Measurements from ENCODE around the gene TARS2. TPM values are rescaled to one million over a fixed set of nuclear protein-coding genes. Genes with fewer than 3 reads are reported as not detected.
A peak's percentile ranks its signal among the peaks of the same experiment; 100 is the strongest.

The TARS2 gene
- total RNA-seq, 2 donors from 2014 or later: 11.6 to 13.5 TPM

GRCh38 chr1:150528196-150528595 is 41.0 kb downstream of the TARS2 start:
- DNase-seq (ENCODE audit: low spot score): no peak
- TF ChIP-seq CTCF (IDR thresholded peaks at IDR 0.05): no peak
- Histone ChIP-seq H3K9me3 (no peaks in the 10 kb centered on the region), H3K4me3 (no peak overlapping the region), H3K4me1 (ENCODE audit: control insufficient read depth in 1 of 2, low read depth in 2 of 2) (peaks cover 7 to 15% of the 10 kb centered on the region in 2 donors), H3K36me3 (no peaks in the 10 kb centered on the region), H3K27ac (no peak overlapping the region), H3K27me3 (replicated peaks; ENCODE audit: insufficient read depth) (no peaks in the 10 kb centered on the region)
- no peak for ATAC-seq (ENCODE audit: insufficient number of reproducible peaks, low FRiP score, low read depth)

- Histone ChIP-seq H3K4me3 (no peak overlapping the region), H3K9me3 (no peaks in the 10 kb centered on the region), H3K4me1 (ENCODE audit: control insufficient read depth in 1 of 2, low read depth in 2 of 2) (peaks cover 7 to 24% of the 10 kb centered on the region in 2 donors), H3K27ac (no peak overlapping the region), H3K36me3 (no peaks in the 10 kb centered on the region), H3K27me3 (replicated peaks; ENCODE audit: insufficient read depth) (no peaks in the 10 kb centered on the region)
- no peak for ATAC-seq (ENCODE audit: insufficient number of reproducible peaks, low FRiP score, low read depth)
- no peak for DNase-seq (ENCODE audit: low spot score)
- TF ChIP-seq CTCF (IDR thresholded peaks at IDR 0.05): no peak
Measured at GRCh38 chr1:150529017-150529416, 41.8 kb downstream of the TARS2 start.

- H3K27ac ChIP-seq: no peak overlapping the region
- H3K4me1 ChIP-seq (ENCODE audit: control insufficient read depth in 1 of 2, low read depth in 2 of 2): peaks cover 12 to 40% of the 10 kb centered on the region in 2 donors
- H3K27me3 ChIP-seq (replicated peaks; ENCODE audit: insufficient read depth): no peaks in the 10 kb centered on the region
- no peak for TF ChIP-seq CTCF (IDR thresholded peaks at IDR 0.05)
- ATAC-seq (ENCODE audit: insufficient number of reproducible peaks, low FRiP score, low read depth): no peak
- no peaks in the 10 kb centered on the region for H3K36me3 ChIP-seq
- no peak for DNase-seq (ENCODE audit: low spot score)
- H3K4me3 ChIP-seq: no peak overlapping the region
- no peaks in the 10 kb centered on the region for H3K9me3 ChIP-seq
Measured at GRCh38 chr1:150530491-150531159, 43.4 kb downstream of the TARS2 start.

- Histone ChIP-seq H3K4me3 (peak overlapping the region; percentile 45), H3K36me3 (no peaks in the 10 kb centered on the region), H3K9me3 (no peaks in the 10 kb centered on the region), H3K4me1 (ENCODE audit: control insufficient read depth in 1 of 2, low read depth in 2 of 2) (peaks cover 22 to 62% of the 10 kb centered on the region in 2 donors), H3K27me3 (replicated peaks; ENCODE audit: insufficient read depth) (no peaks in the 10 kb centered on the region), H3K27ac (peak overlapping the region; percentile 71 to 88)
- TF ChIP-seq CTCF (IDR thresholded peaks at IDR 0.05): no peak
- no peak for DNase-seq (ENCODE audit: low spot score)
- no peak for ATAC-seq (ENCODE audit: insufficient number of reproducible peaks, low FRiP score, low read depth)
Measured at GRCh38 chr1:150532860-150533259, 45.6 kb downstream of the TARS2 start.

GRCh38 chr1:150534002-150534401 is 46.8 kb downstream of the TARS2 start:
- no peaks in the 10 kb centered on the region for H3K9me3 ChIP-seq
- no peak overlapping the region for H3K4me3 ChIP-seq
- peak overlapping the region; percentile 37 to 88 for H3K27ac ChIP-seq
- H3K4me1 ChIP-seq (ENCODE audit: control insufficient read depth in 1 of 2, low read depth in 2 of 2): peaks cover 30 to 68% of the 10 kb centered on the region in 2 donors
- DNase-seq (ENCODE audit: low spot score) (no peak), ATAC-seq (ENCODE audit: insufficient number of reproducible peaks, low FRiP score, low read depth) (no peak)
- no peaks in the 10 kb centered on the region for H3K27me3 ChIP-seq (replicated peaks; ENCODE audit: insufficient read depth)
- no peak for TF ChIP-seq CTCF (IDR thresholded peaks at IDR 0.05)
- no peaks in the 10 kb centered on the region for H3K36me3 ChIP-seq

Measured in thoracic aorta (tissue), 2 donors.